ENCODE results near the gene BRI3BP.
"Not testable (repeated sequence)": the region's sequence is repeated elsewhere in the genome, so short reads cannot be mapped to it uniquely, and the experiment has no call there.

BRI3BP gene

GRCh38 chr12:124976999-124977398 lies 16.4 kb upstream of the BRI3BP start:
- 97% methylated on average over 10 of the region's 10 CpGs for WGBS
- H3K36me3 ChIP-seq (ENCODE audit: insufficient read depth, low read length) = peaks cover 77% of the 10 kb centered on the region

DNA sequence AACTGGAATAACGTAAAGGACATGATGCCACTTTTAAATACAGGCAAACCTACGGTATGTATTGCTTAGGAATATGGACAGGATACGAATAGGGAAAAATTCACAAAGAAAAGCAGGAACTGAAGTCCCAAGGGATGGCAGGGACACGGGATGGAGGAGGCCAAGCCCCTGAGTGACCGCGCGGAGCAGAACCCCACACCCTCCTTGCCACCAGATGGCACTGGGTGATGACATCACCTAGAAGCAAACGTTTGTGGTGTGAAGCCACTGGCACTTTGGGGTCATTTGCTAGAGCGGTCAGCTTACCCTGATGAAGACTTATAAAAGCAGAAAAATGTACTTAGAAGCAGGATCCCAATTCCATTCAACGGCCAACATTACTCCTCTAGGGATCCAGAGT lies 13.9 kb upstream of the BRI3BP start:
- H3K36me3 ChIP-seq (ENCODE audit: insufficient read depth, low read length) = peaks cover 84% of the 10 kb centered on the region
- 92% methylated on average over 10 of the region's 10 CpGs for WGBS

More at GRCh38 chr12:124976999-124977398, 16.4 kb upstream of the BRI3BP start:
- Histone ChIP-seq H3K27ac (ENCODE audit: low read depth, low read length) (no peak overlapping the region), H3K27me3 (ENCODE audit: insufficient read depth, low read length) (no peaks in the 10 kb centered on the region), H3K4me1 (ENCODE audit: insufficient read depth, low read length) (no peaks in the 10 kb centered on the region), H3K9me3 (ENCODE audit: insufficient read depth, low read depth, low read length) (no peaks in the 10 kb centered on the region), H3K9ac (ENCODE audit: low read depth, low read length) (no peak overlapping the region), H3K4me3 (ENCODE audit: low read length) (no peak overlapping the region)

GRCh38 chr12:124980098-124980892 lies 13.2 kb upstream of the BRI3BP start:
- WGBS = 95% methylated on average over 41 of the region's 41 CpGs
- Histone ChIP-seq H3K27me3 (ENCODE audit: insufficient read depth, low read length) (no peaks in the 10 kb centered on the region), H3K27ac (ENCODE audit: low read depth, low read length) (no peak overlapping the region), H3K9me3 (ENCODE audit: insufficient read depth, low read depth, low read length) (no peaks in the 10 kb centered on the region), H3K4me3 (ENCODE audit: low read length) (no peak overlapping the region), H3K9ac (ENCODE audit: low read depth, low read length) (no peak overlapping the region), H3K36me3 (ENCODE audit: insufficient read depth, low read length) (peaks cover 84% of the 10 kb centered on the region), H3K4me1 (ENCODE audit: insufficient read depth, low read length) (no peaks in the 10 kb centered on the region)

More for the DNA sequence above, 13.9 kb upstream of the BRI3BP start:
- Histone ChIP-seq H3K4me1 (ENCODE audit: insufficient read depth, low read length) (no peaks in the 10 kb centered on the region), H3K27me3 (ENCODE audit: insufficient read depth, low read length) (no peaks in the 10 kb centered on the region), H3K4me3 (ENCODE audit: low read length) (no peak overlapping the region), H3K27ac (ENCODE audit: low read depth, low read length) (no peak overlapping the region), H3K9ac (ENCODE audit: low read depth, low read length) (no peak overlapping the region), H3K9me3 (ENCODE audit: insufficient read depth, low read depth, low read length) (no peaks in the 10 kb centered on the region)

- H3K27ac ChIP-seq (ENCODE audit: low read depth, low read length); H3K4me1 ChIP-seq (ENCODE audit: insufficient read depth, low read length); H3K27me3 ChIP-seq (ENCODE audit: insufficient read depth, low read length); H3K4me3 ChIP-seq (ENCODE audit: low read length); H3K9ac ChIP-seq (ENCODE audit: low read depth, low read length); H3K9me3 ChIP-seq (ENCODE audit: insufficient read depth, low read depth, low read length): not testable (repeated sequence)
- WGBS = 93% methylated on average over 15 of the region's 15 CpGs
- H3K36me3 ChIP-seq (ENCODE audit: insufficient read depth, low read length) = peaks cover 40% of the 10 kb centered on the region
Measured at GRCh38 chr12:124986876-124987275, 6.6 kb upstream of the BRI3BP start.

DNA sequence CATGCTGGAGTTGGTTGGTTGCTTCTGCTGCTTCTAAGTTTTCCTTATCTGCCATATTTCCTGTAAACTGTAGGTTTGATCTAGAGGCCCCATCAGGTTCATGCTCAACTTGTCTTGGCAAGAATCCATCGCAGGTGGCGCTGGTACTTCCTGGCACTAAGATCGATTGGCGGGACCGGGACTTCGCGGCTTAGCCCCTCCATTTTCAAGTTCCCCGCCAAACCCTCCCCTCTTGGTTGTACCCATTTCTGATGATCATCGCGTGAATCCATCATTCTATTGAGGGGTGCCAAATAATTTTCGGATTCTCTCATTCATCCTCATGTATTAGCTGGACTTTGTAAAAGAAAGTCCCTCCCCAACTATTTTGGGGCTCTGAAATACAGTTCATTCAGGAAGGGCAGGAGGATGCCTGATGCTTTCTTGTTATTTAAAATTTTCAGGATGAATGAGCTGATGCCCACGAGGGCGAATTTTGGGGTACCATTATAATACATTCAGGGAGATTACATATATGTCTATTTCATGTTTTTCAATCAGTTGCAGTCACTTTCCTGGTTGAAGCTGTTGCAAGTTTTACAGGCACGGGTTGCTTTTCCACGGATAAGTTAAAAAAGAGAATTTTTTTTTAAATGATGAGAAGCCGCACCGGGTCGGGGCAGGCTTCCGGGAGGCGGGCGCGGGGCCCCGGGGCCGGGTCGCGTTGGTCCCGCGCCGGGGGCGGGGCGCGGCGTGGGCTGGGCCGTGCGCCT lies 395 bp upstream of the BRI3BP start:
- Histone ChIP-seq H3K36me3 (ENCODE audit: insufficient read depth, low read length) (no peaks in the 10 kb centered on the region), H3K9me3 (ENCODE audit: insufficient read depth, low read depth, low read length) (no peaks in the 10 kb centered on the region), H3K27me3 (ENCODE audit: insufficient read depth, low read length) (peaks cover 13% of the 10 kb centered on the region; the same call in 1 of the 2 replicates), H3K4me3 (ENCODE audit: low read length) (peak overlapping the region; percentile 80), H3K27ac (ENCODE audit: low read depth, low read length) (peak overlapping the region; percentile 32; the same call in 1 of the 2 replicates), H3K4me1 (ENCODE audit: insufficient read depth, low read length) (peaks cover 6% of the 10 kb centered on the region; the same call in 1 of the 2 replicates), H3K9ac (ENCODE audit: low read depth, low read length) (peak overlapping the region; percentile 84)
- WGBS = 1% methylated on average over 33 of the region's 35 CpGs

- peak overlapping the region; percentile 80 for H3K4me3 ChIP-seq (ENCODE audit: low read length)
- peak overlapping the region; percentile 84 for H3K9ac ChIP-seq (ENCODE audit: low read depth, low read length)
- WGBS = 5% methylated on average over 15 of the region's 15 CpGs
- H3K36me3 ChIP-seq (ENCODE audit: insufficient read depth, low read length) = no peaks in the 10 kb centered on the region
- peaks cover 6% of the 10 kb centered on the region; the same call in 1 of the 2 replicates for H3K4me1 ChIP-seq (ENCODE audit: insufficient read depth, low read length)
- no peak overlapping the region for H3K27ac ChIP-seq (ENCODE audit: low read depth, low read length)
- H3K27me3 ChIP-seq (ENCODE audit: insufficient read depth, low read length) = peaks cover 13% of the 10 kb centered on the region; the same call in 1 of the 2 replicates
- no peaks in the 10 kb centered on the region for H3K9me3 ChIP-seq (ENCODE audit: insufficient read depth, low read depth, low read length)
Measured at GRCh38 chr12:124994437-124994975, 1.1 kb downstream of the BRI3BP start.

- peaks cover 13% of the 10 kb centered on the region; the same call in 1 of the 2 replicates for H3K27me3 ChIP-seq (ENCODE audit: insufficient read depth, low read length)
- H3K36me3 ChIP-seq (ENCODE audit: insufficient read depth, low read length) = no peaks in the 10 kb centered on the region
- peak overlapping the region; percentile 84; the same call in 1 of the 2 replicates for H3K9ac ChIP-seq (ENCODE audit: low read depth, low read length)
- 73% methylated on average over 14 of the region's 14 CpGs for WGBS
- H3K9me3 ChIP-seq (ENCODE audit: insufficient read depth, low read depth, low read length) = no peaks in the 10 kb centered on the region
- peaks cover 6% of the 10 kb centered on the region; the same call in 1 of the 2 replicates for H3K4me1 ChIP-seq (ENCODE audit: insufficient read depth, low read length)
- peak overlapping the region; percentile 80 for H3K4me3 ChIP-seq (ENCODE audit: low read length)
- H3K27ac ChIP-seq (ENCODE audit: low read depth, low read length) = no peak overlapping the region
Measured at GRCh38 chr12:124995200-124995961, 1.9 kb downstream of the BRI3BP start.

DNA sequence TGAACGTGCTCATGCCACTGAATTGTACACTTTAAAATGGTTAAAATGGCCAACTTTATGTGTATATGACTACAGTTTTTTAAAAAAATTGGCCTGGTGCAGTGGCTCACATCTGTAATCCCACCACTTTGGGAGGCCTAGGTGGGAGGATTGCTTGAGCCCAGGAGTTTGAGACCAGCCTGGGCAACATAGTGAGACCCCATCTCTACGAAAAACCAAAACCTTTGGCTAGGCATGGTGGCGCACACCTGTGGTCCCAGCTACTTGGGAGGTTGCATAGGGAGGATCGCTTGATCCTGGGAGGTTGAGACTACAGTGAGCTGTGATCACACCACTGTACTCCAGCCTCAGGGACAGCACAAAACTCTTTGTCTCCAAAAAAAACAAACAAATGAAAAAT lies 5.3 kb downstream of the BRI3BP start:
- H3K4me3 ChIP-seq (ENCODE audit: low read length) = no peak overlapping the region
- H3K9ac ChIP-seq (ENCODE audit: low read depth, low read length) = no peak overlapping the region
- no peaks in the 10 kb centered on the region for H3K9me3 ChIP-seq (ENCODE audit: insufficient read depth, low read depth, low read length)
- no peaks in the 10 kb centered on the region; the same call in 1 of the 2 replicates for H3K36me3 ChIP-seq (ENCODE audit: insufficient read depth, low read length)
- peaks cover 6% of the 10 kb centered on the region; the same call in 1 of the 2 replicates for H3K4me1 ChIP-seq (ENCODE audit: insufficient read depth, low read length)
- H3K27ac ChIP-seq (ENCODE audit: low read depth, low read length) = no peak overlapping the region
- 95% methylated on average over 4 of the region's 4 CpGs for WGBS
- H3K27me3 ChIP-seq (ENCODE audit: insufficient read depth, low read length) = peaks cover 13% of the 10 kb centered on the region; the same call in 1 of the 2 replicates

DNA sequence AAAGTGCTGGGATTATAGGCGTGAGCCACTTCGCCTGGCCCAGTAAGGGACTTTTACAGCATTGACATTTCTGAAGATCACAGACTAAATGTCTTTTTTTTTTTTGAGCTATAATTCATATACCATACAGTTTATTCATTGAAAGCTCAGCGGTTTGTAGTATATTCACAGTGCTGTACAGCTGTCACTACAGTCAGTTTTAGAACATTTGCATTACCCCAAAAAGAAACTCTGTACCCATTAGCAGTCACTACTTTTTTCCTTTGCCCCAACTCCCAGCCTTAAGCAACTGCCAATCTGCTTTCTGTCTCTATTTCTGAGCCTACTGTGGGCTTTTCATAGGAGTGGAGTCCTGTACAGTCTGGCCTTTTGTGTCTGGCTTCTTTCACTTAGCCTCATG lies 8.2 kb downstream of the BRI3BP start:
- H3K4me1 ChIP-seq (ENCODE audit: insufficient read depth, low read length) = no peaks in the 10 kb centered on the region
- no peaks in the 10 kb centered on the region; the same call in 1 of the 2 replicates for H3K36me3 ChIP-seq (ENCODE audit: insufficient read depth, low read length)
- no peaks in the 10 kb centered on the region for H3K27me3 ChIP-seq (ENCODE audit: insufficient read depth, low read length)
- H3K9ac ChIP-seq (ENCODE audit: low read depth, low read length) = no peak overlapping the region
- no peak overlapping the region for H3K4me3 ChIP-seq (ENCODE audit: low read length)
- H3K27ac ChIP-seq (ENCODE audit: low read depth, low read length) = no peak overlapping the region
- 97% methylated on average over 3 of the region's 3 CpGs for WGBS
- H3K9me3 ChIP-seq (ENCODE audit: insufficient read depth, low read depth, low read length) = no peaks in the 10 kb centered on the region

DNA sequence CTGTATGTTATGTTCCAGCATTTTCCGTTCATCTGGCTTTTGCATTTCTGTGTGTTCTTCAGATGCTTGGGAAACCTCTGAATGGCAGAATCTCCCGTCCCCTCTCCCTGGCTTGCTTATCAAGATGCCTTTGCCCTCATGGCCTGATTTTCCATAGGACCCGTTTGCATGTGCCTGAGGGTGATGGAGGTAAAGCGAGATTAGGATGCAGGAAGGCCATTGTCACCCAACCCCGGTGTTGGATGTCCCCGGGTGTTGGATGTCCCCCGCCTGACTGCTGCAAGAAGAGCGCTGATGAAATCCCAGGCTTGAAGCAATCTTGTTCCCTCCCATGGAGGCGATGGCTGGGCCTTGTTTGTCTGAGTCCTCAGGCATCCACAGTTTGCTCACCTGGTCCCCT lies 9.6 kb downstream of the BRI3BP start:
- Histone ChIP-seq H3K4me3 (ENCODE audit: low read length) (no peak overlapping the region), H3K4me1 (ENCODE audit: insufficient read depth, low read length) (no peaks in the 10 kb centered on the region), H3K9me3 (ENCODE audit: insufficient read depth, low read depth, low read length) (no peaks in the 10 kb centered on the region), H3K9ac (ENCODE audit: low read depth, low read length) (no peak overlapping the region), H3K27ac (ENCODE audit: low read depth, low read length) (no peak overlapping the region), H3K36me3 (ENCODE audit: insufficient read depth, low read length) (peaks cover 3% of the 10 kb centered on the region; the same call in 1 of the 2 replicates), H3K27me3 (ENCODE audit: insufficient read depth, low read length) (no peaks in the 10 kb centered on the region)
- WGBS = 85% methylated on average over 9 of the region's 9 CpGs
